Endometrium (tissue), 2 donors: Measurements from ENCODE around the gene GOSR1.

Experiments used
- FAIRE-seq: peaks from 2 replicates; lab custom pipeline; 2012; peaks lifted over from hg19 to GRCh38; lab: Jason Lieb, UNC
- donor health status: control.
- donor health status: control.

GOSR1 gene

DNA sequence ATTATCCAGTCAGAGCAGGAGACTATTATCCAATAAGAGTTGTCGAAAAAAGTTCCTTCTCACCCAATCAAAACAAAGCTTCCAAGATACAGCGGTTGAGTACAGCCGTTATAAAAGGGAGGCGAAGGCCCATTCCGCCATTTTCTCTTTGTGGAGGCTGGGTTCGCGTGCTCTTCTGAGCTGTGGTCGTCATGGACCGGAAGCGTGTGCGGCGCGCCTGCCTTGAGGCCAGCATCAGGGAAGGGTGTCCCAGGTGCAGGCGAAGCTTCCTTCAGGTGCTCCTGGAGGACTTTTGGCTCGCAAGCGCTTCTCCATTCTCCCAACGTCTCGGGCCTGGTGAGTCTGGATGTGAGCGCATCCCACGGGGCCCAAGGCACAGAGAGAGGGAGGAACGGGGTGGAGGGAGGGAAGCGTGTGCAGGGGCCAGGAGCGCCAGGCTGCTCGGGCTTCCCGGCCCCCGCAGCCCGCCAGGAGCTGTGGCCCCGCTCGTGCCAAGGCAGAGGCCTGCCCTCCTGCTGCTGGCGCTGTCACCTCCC, 99.2 kb downstream of the GOSR1 start:
- no peak for FAIRE-seq
